GM10847 (cell line): ENCODE data around the gene ZNF831.

Source experiments
- POLR2A ChIP-seq: IDR thresholded peaks from 2 replicates; pipeline ENCODE4 v1.6.1; 2011; ENCODE audit not compliant: insufficient read length; ENCODE audit errors: extremely low read depth

ZNF831 gene

DNA sequence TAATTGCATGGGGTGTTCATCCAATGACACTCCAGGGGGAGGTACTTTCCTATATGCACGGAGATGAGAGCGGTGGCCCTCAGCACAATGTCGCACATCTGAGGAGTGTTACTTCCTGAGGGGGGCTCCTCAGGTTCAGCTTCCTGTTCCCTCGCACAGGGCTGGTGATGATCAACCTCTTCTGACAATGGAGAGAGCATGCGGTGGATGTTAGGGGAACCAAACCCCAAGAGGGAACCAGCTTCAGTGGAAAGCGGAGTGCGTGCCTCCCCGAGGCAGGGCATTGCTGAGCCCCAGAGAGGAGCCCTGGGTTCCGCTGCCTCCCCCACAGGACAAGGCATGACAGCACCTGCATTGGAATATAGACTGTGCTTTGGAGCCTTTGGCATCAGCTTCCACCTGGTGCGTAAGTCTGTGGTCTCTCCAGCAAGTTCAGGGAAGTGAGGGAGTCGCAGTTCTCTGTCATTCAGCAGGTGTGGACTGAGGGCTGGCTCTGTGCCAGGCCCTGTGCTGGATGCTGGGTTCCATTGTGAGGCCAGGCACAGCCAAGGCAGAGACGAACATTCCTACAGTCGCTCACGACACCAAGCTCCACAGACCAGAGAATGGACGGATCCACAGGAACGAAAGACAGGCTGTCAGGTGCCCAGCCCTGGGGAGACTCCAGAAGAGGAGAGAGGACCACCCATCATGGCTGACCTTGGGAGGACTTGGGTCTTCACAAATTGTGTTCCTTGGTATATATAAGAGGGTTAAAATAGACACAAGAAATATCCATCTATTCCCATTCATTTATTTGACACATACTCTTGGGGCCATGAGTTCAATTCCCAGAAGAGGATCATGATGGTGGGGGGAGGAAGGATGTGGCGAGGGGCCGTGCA, 3.9 kb upstream of the ZNF831 start:
- TF ChIP-seq POLR2A, result no peak

DNA sequence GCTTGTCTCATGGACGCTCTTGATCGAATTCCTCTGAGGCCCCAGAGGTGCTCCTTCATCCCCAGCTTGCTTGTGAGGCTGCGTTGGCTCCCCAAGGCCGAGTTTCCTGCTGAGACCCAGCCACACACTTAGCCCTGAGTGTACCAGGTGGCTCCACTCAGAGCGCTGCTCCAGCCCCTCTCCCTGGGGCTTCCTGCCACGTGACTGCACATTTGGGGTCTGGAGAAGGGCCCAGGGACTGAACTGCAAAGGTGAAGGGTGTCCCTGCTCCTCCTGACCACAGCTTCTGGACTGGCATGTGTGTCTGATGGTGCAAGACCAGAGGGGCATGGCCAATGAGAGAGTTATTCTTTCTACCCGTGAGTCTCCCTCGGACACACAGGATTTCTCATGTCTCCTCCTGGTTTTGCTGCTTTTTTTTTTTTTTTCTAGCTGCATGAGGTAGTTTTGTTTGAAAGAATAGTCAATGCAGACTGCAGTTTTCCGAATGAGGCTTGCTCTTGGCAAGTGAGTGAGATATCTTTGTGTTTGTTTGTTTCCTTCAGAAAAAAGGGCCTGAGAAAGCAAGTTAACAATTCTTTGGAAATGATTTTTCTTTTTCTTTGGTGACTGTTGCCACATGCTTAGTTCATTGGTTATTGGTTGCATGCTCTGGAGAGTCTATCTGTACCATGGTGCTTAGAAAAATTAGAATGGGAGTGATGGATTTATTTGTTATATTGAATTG, 3.1 kb upstream of the ZNF831 start:
- TF ChIP-seq POLR2A, result no peak

DNA sequence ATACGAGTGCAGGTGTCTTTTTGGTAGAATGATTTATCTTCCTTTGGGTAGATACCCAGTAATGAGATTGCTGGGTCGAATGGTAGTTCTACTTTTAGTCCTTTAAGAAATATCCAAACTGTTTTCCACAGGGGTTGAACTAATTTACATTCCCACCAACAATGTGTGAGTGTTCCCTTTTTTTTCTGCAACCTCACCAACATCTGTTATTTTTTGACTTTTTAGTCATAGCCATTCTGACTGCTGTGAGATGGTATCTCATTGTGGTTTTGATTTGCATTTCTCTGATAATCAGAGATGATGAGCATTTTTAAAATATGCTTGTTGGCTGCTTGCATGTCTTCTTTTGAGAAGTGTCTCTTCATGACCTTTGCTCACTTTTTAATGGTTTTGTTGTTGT, 1.9 kb upstream of the ZNF831 start:
- no peak for TF ChIP-seq POLR2A

DNA sequence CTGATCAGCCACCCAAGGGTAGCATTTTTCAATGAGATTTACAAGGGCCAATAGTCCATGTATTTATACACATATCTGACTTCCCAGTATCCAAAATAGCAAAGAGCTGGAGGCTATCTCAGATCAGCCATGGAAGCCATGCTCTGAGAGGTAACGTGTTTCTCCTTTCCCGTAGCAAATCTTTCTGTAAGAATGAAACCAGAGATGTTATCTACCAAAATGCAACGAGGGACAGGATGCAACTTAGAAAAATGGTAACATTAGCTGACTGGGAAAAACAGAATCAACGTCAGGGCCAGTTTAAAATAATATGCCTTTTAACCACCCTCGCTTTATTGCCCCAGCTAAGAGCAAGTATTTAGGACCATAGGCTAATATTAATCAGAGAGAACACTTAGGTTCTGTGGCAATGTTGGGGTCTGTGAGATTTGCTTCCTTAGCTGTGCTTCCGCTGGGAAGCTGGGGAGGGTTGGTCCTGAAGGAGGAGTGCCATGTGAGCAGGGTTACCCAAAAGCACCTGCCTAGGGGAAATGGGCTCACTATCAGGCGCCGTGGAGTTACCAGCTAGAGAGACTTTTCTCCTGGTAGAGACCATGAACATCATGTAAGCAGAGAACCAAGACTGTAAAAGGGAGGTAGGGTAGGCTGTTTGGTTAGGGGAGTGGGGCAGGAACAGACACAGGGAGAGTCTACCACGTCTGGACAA, 1.2 kb downstream of the ZNF831 start:
- no peak for TF ChIP-seq POLR2A

DNA sequence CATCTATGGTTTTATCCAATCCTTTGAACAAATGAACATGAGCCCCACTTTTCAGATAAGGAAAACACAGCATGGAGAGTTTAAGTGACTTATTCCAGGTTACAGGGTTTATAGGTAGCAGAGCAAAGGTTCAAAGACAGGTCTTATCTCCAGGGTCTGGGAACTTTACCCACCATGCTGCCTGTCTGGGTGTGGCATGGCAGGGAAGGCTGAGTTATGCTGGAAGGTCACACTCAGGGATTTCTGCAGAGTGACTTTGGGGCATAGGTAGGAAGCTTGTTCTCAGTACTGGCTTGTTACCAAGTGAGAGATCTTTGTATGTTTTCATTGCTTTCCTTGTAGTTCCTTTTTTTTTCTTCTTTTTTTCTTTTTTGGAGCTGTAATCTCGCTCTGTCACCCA, 1.8 kb downstream of the ZNF831 start:
- no peak for TF ChIP-seq POLR2A

DNA sequence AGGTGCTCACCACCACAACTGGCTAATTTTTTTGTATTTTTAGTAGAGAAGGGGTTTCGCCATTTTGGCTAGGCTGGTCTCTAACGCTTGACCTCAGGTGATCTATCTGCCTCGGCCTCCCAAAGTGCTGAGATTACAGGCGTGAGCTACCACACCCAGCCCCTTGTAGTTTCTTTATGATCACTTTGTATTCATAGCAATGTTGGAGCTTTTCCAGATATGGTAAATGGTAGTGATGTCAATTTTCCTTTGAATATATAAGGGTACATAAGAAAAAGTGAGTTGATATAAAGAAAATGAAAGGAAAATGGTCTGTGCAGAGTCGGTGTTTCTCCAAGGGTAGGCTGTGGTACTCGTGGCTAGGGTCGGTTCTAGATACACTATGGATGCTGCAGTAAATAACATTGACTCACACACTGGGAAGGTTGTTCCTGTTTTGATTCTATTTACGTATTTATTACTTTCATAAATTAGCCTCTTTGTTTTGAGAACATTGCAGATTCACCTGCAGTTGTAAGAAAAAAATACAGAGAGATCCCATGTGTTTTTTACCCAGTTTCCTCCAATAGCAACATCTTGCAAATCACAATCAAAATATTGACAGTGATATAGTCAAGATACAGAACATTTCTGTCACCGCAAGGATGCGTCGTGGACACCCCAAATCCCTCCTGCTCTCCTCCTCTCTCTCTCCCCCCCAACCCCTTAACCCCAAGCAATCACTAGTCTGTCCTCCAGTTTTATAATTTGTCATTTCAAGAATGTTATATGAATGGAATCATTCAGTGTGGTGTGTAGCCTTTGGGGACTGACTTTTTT, 2.5 kb downstream of the ZNF831 start:
- no peak for TF ChIP-seq POLR2A

DNA sequence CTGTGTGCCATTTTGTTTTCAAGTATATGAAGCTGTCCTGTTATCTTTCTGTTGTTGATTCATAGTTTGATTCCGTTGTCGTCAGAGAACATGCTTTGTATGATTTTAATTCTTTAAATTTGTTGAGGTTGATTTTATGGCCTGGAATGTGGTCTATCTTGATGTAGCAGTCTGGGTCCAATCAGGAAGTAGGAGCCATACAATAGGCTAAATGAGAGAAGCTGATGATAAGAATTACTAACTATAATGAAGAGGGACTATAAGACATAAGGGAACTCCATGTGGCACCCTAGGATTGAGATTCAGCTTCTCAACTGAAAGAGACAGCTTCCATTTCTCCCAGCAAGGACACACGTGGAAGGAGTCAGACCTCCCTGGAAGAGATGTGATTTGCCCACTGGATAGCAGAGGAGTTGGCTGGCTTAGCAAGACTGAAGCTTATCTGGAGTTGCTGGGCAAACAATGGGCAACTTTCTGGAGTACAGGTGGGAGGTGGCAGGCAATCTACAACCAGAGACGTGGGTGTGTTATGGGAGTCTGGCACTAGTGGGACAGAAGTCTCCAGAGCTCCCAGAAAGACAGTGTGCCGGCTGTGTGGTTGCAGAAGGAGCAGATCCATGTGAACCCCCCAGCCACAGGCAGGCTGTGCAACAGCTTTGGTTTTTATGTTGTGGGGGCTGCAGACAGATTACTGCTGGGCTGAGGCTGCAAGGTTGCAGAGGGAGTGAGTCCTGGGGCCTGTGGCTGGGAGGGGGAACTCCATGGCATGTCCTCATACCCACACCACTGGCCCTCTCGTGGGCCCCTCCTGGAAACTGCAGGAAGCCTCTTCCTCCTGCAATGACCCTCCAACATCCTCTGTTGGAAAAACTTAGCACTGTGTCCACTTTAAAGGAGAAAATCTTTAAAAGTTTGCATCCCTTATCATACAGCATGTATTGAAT, 7.1 kb downstream of the ZNF831 start:
- no peak for TF ChIP-seq POLR2A

DNA sequence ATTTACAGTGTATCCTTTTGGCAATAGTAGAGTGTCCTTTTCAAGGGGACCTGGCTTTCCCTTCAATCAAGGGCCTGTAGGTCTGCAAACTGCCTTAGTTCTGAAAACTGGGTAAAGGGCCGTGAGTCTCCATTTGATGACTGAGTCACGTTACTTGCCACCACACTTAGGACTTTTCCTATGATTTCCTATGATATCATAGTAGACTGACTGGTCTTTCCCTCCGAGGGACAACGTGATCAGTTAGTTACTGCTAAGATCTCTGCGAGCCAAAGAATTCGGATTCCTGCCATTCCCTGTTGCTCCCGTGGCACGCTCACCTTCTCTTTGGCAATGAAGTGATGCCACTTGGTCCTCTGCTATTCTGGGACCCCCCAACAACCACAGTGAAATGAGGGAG, 8.4 kb downstream of the ZNF831 start:
- no peak for TF ChIP-seq POLR2A

DNA sequence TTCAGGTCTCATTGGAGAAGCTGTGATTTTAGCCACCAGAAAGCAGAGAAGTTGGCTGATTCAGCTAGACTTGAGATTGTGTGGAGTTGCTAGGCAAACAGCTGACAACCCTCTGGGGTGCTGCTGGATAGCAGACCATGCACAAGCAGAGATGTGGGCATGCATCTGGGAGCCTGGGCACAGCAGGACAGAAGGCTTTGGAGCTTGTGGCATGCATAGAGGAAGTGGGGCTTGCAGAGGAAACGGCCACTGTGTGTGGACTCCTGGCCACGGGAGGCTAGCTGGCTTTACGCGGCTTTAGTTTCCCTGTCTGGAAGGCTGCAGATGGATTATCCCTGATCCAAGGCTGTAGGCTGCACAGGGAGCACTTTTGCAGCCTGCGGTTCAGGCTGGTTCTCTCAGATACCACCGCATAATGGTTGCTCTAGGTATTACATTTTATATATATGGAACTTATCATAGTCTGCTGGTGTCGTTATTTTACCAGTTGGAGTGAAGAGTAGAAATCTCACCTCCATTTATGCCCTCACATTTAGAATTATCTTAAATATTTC, 10.4 kb downstream of the ZNF831 start:
- TF ChIP-seq POLR2A, result no peak

DNA sequence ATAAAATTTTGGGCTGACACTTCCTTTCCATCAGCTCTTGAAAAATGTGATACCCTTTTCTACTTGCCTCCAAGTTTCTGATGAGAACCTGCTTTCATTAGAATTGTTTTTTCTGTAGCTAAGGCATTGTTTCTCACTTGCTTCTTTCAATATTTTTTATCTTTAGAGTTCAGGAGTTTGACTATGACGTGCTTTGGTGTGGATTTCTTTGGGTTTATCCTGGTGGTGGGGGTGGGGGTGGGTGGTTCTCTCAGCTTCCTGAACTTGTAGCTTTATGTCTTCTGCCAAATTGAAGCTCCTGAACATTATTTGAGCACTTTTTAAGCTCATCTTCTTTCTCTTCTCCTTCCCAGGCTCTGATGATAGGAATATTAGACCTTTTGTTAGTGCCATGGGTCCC, 11.4 kb downstream of the ZNF831 start:
- no peak for TF ChIP-seq POLR2A

DNA sequence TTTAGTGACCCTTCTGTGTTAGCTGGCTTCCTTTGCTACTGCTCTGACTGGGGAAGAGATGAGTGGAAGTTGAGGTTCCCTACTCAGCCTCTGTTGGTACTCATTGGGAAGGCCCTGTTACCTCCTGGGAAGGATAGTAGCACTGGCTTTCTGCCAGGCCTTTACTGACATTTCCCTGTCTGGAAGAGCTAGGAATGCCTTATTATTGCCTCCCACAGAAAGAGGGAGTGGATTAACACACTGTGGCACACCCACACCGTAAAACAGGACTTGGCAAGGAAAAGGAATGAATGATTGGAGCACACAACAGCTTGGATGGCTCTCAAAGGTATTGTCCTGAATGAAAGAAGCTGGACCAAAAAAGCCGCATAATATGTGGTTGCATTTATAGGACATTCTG, 12.2 kb downstream of the ZNF831 start:
- TF ChIP-seq POLR2A, result no peak

DNA sequence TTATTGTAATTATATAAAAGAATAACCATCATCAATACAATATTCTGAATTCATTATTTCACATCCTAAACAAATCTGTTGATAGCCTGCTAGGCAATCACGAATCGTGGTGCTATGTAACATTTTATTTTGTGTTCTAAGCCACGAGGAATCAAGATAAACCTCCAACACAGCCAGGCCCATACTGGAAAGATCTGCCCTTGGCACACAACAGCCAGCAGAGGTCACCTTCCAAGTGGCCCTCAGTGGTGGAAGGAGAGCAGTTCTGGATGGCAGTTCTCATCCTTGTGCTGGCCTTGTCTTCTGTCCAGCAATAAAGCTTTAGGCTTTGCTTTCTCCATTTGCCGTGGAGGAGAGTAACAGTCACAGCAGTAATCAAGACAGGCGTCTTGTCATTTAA, 13.2 kb downstream of the ZNF831 start:
- no peak for TF ChIP-seq POLR2A

DNA sequence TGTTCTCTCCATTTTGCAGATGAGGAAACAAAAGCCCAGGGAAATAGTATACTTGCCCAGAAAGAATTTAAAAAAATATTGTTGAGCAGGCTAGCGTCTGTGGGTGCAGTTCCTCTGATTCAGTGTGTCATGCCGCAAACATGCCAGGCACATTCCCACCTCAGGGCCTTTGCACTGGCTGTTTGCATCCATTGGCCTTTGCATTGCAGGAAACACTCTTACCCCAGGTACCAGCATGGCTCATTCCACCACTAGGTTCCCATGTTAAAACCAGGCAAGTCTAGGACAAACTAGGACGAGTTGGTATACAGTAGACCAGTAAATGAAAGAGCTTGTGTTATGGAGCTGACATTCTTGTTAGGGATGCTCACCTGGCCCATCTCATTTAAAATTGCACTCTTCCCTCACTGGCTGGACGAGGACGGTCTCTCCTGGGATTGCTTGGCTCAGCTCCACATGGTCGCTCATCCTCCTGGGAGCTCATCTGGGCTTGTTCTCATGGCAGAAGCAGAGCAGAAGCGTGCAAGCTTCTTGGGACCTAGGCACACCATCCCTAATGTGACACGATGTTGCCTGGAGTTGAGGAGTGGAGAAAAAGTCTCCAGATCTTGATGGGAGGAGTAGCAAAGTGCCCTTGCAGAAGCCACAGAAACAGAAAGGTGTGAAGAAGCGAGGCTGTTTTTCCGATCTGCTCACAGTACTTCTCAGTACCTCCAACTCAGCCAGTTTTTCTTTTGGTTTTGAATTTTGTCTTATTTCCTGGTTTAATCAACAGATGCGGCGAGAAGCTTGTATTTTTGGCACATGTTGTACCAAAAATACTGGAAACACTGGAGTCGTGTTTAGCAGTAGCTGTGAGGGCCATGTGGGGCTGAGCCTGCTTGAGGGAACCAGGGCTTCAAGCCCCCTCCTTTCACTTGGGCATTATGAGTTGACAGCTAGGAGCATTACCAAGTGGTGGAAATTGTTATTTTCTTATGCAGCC, 13.9 kb downstream of the ZNF831 start:
- TF ChIP-seq POLR2A, result no peak
